ENCODE data around the gene TAF12.

DNA sequence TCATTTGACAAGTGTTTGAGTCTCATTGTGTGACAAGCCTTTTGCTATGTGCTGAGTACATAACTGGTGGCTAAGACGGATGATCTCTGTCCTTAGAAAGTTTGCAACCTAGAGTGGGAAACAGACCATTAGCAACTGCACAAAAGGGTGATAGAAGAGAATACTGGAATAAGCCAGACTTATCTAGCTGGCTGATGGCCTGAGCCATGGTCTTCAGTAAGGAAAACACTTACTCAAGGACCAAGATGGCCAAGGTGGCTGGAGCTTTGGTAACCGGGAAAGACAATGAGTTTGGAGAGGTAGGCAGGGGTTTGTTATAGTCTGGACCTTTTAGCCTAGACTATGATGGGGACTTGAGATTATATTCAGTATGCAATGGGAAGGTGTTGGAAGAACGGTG lies 1.6 kb upstream of the TAF12 start:
- TF ChIP-seq, protein P1, sequence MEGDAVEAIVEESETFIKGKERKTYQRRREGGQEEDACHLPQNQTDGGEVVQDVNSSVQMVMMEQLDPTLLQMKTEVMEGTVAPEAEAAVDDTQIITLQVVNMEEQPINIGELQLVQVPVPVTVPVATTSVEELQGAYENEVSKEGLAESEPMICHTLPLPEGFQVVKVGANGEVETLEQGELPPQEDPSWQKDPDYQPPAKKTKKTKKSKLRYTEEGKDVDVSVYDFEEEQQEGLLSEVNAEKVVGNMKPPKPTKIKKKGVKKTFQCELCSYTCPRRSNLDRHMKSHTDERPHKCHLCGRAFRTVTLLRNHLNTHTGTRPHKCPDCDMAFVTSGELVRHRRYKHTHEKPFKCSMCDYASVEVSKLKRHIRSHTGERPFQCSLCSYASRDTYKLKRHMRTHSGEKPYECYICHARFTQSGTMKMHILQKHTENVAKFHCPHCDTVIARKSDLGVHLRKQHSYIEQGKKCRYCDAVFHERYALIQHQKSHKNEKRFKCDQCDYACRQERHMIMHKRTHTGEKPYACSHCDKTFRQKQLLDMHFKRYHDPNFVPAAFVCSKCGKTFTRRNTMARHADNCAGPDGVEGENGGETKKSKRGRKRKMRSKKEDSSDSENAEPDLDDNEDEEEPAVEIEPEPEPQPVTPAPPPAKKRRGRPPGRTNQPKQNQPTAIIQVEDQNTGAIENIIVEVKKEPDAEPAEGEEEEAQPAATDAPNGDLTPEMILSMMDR (IDR thresholded peaks at IDR 0.05 in 4 of 5, conservative IDR thresholded peaks at IDR 0.05 in 1 of 5), result no peak
- no peak for TF ChIP-seq POLR2A (IDR thresholded peaks at IDR 0.05)

Data from gastrocnemius medialis (tissue), 4 donors.